IMR-90 (cell line): ENCODE data around the gene LPIN1. TPM values are rescaled to one million over a fixed set of nuclear protein-coding genes. Genes with fewer than 3 reads are reported as not detected.

Source experiments
- ATAC-seq: fragments of 200-7000 bp; cut with Tn5 transposase; 2 replicates; pipeline ENCODE4 v1.9.1; 2020; ENCODE audit warnings: low read depth, mild to moderate bottlenecking, moderate library complexity
- Bru-seq: library from RNA; stranded (reverse); fragments of 400-500 nt; gene quantifications from one replicate; lab custom pipeline; 2021; lab: Mats Ljungman, UMichigan
- BruChase-seq, 2 experiments: library from RNA; stranded (reverse); fragments of 400-500 nt; gene quantifications; one replicate each; lab custom pipeline; 2021; lab: Mats Ljungman, UMichigan
- BruUV-seq: library from RNA; stranded (reverse); fragments of 400-500 nt; replicated peaks from 2 replicates; lab custom pipeline; 2021; lab: Mats Ljungman, UMichigan
- CTCF ChIA-PET: fragments of 300-600 bp; formaldehyde crosslinking; extraction: SDS; loops from one replicate; lab custom pipeline; 2021; ENCODE audit warnings: antibody characterized with exemption; lab: Yijun Ruan, JAX
- POLR2A ChIA-PET: fragments of 300-600 bp; sonication (Branson Sonifier 250); formaldehyde crosslinking; loops from one replicate; lab custom pipeline; 2022; ENCODE audit warnings: antibody characterized with exemption; ENCODE audit not compliant: unreplicated experiment; lab: Charles Lee
- DNase-seq: peaks from one replicate; pipeline ENCODE4 v3.0.0; 2013
- H2AFZ ChIP-seq: replicated peaks from 2 replicates; pipeline ENCODE3; 2013; ENCODE audit warnings: low read length, mild to moderate bottlenecking; ENCODE audit not compliant: poor library complexity
- H2AK5ac ChIP-seq: 2 replicates; pipeline ENCODE4 v1.6.1; 2013; ENCODE audit warnings: low read depth, low read length, inconsistent platforms
- H2AK9ac ChIP-seq: replicated peaks from 2 replicates; pipeline ENCODE3; 2013; ENCODE audit warnings: mild to moderate bottlenecking, low read depth, low read length, moderate library complexity; ENCODE audit not compliant: poor library complexity
- H2BK120ac ChIP-seq: 2 replicates; pipeline ENCODE4 v1.6.1; 2013; ENCODE audit warnings: low read depth, low read length, inconsistent platforms
- H2BK15ac ChIP-seq: 3 replicates; pipeline ENCODE4 v1.6.1; 2013; ENCODE audit warnings: low read depth, low read length, inconsistent platforms
- H2BK20ac ChIP-seq: 2 replicates; pipeline ENCODE4 v1.6.1; 2013; ENCODE audit warnings: low read depth, mild to moderate bottlenecking, inconsistent platforms, low read length, moderate library complexity
- H2BK5ac ChIP-seq: 2 replicates; pipeline ENCODE4 v1.6.1; 2013; ENCODE audit warnings: mild to moderate bottlenecking, low read depth, low read length, inconsistent platforms; ENCODE audit not compliant: poor library complexity, severe bottlenecking
- H3K14ac ChIP-seq: replicated peaks from 2 replicates; pipeline ENCODE4 v1.6.1; 2013; ENCODE audit warnings: low read depth, low read length, inconsistent platforms
- H3K18ac ChIP-seq: 2 replicates; pipeline ENCODE4 v1.6.1; 2013; ENCODE audit warnings: low read depth, low read length, control low read depth
- H3K23ac ChIP-seq: 2 replicates; pipeline ENCODE4 v1.6.1; 2013; ENCODE audit warnings: low read depth, low read length, inconsistent platforms
- H3K27ac ChIP-seq: 2 replicates; pipeline ENCODE4 v1.5.1; 2013; ENCODE audit warnings: mild to moderate bottlenecking, control low read depth, low read length; ENCODE audit not compliant: insufficient read depth
- H3K27me3 ChIP-seq: 2 replicates; pipeline ENCODE4 v1.6.1; 2013; ENCODE audit warnings: low read length; ENCODE audit not compliant: control insufficient read depth, insufficient read depth
- H3K36me3 ChIP-seq: 2 replicates; pipeline ENCODE4 v1.6.1; 2013; ENCODE audit warnings: low read length, mixed read lengths; ENCODE audit not compliant: control insufficient read depth, insufficient read depth
- H3K4ac ChIP-seq: 2 replicates; pipeline ENCODE4 v1.6.1; 2013; ENCODE audit warnings: low read depth, low read length, inconsistent platforms
- H3K4me1 ChIP-seq: 2 replicates; pipeline ENCODE4 v1.6.1; 2013; ENCODE audit warnings: low read length, mixed read lengths; ENCODE audit not compliant: control insufficient read depth, insufficient read depth
- H3K4me2 ChIP-seq: 2 replicates; pipeline ENCODE4 v1.6.1; 2013; ENCODE audit warnings: low read depth, mild to moderate bottlenecking, control low read depth, low read length, moderate library complexity
- H3K4me3 ChIP-seq: 2 replicates; pipeline ENCODE4 v1.5.1; 2013; ENCODE audit warnings: low read depth, mild to moderate bottlenecking, control low read depth, low read length, moderate library complexity; ENCODE audit not compliant: insufficient read depth
- H3K56ac ChIP-seq: 2 replicates; pipeline ENCODE4 v1.6.1; 2013; ENCODE audit warnings: low read length, inconsistent platforms; ENCODE audit not compliant: insufficient read depth; ENCODE audit errors: extremely low read depth
- H3K79me1 ChIP-seq, 2 experiments: 2 replicates each; pipeline ENCODE4 v1.6.1; 2013; ENCODE audit warnings: low read length in 2 of 2, inconsistent platforms in 1 of 2, low read depth in 1 of 2
- H3K9ac ChIP-seq: 2 replicates; pipeline ENCODE4 v1.6.1; 2013; ENCODE audit warnings: low read depth, low read length, control low read depth
- H3K9me1 ChIP-seq: 2 replicates; pipeline ENCODE4 v1.6.1; 2013; ENCODE audit warnings: low read length, inconsistent platforms; ENCODE audit not compliant: insufficient read depth
- H3K9me3 ChIP-seq: 2 replicates; pipeline ENCODE4 v1.6.1; 2013; ENCODE audit warnings: low read length; ENCODE audit not compliant: control insufficient read depth, insufficient read depth
- H4K20me1 ChIP-seq: 2 replicates; pipeline ENCODE4 v1.6.1; 2013; ENCODE audit warnings: low read length, inconsistent platforms; ENCODE audit not compliant: insufficient read depth
- H4K5ac ChIP-seq: 2 replicates; pipeline ENCODE4 v1.6.1; 2013; ENCODE audit warnings: mild to moderate bottlenecking, low read depth, low read length, control low read depth
- H4K8ac ChIP-seq, 2 experiments: 2 replicates each; pipeline ENCODE4 v1.6.1; 2013; ENCODE audit warnings: low read depth in 2 of 2, low read length in 2 of 2, control low read depth in 1 of 2, inconsistent platforms in 1 of 2
- H4K91ac ChIP-seq: 2 replicates; pipeline ENCODE4 v1.6.1; 2013; ENCODE audit warnings: low read depth, low read length, inconsistent platforms; ENCODE audit not compliant: insufficient read depth
- BHLHE40 ChIP-seq: fragments of 150-350 bp; IDR thresholded peaks from 2 replicates; pipeline ENCODE4 v1.6.1; 2016; ENCODE audit warnings: mild to moderate bottlenecking, low read depth, low read length
- CEBPB ChIP-seq: IDR thresholded peaks from 2 replicates; pipeline ENCODE4 v1.6.1; 2012; ENCODE audit warnings: low read depth, low read length, improper control_type of control experiment
- CHD1 ChIP-seq: IDR thresholded peaks from 2 replicates; pipeline ENCODE4 v1.6.1; 2012; ENCODE audit warnings: low read depth, low read length, improper control_type of control experiment
- FOS ChIP-seq: fragments of 150-350 bp; IDR thresholded peaks from 2 replicates; pipeline ENCODE4 v1.6.1; 2016; ENCODE audit warnings: low read depth, low read length
- MAZ ChIP-seq: IDR thresholded peaks from 2 replicates; pipeline ENCODE4 v1.6.1; 2012; ENCODE audit warnings: low read depth, mild to moderate bottlenecking, low read length, improper control_type of control experiment, moderate library complexity, borderline replicate concordance
- NFE2L2 ChIP-seq: fragments of 150-350 bp; IDR thresholded peaks from 2 replicates; pipeline ENCODE4 v1.6.1; 2016; ENCODE audit warnings: low read depth, mild to moderate bottlenecking, low read length
- POLR2A ChIP-seq: IDR thresholded peaks from 2 replicates; pipeline ENCODE4 v1.6.1; 2012; ENCODE audit warnings: mild to moderate bottlenecking, low read depth, low read length
- WGBS, 2 experiments: methylation state at CpG; one replicate each; pipeline versions ENCODE4 v1.1.5 to v1.1.7; 2013; ENCODE audit warnings: missing lambda C conversion rate in 2 of 2; ENCODE audit not compliant: insufficient read length in 1 of 2; ENCODE audit errors: extremely low coverage in 2 of 2; 5-methylcytosine and 5-hydroxymethylcytosine counted together
- dilution Hi-C: fragments of 300-500 bp; cut with HindIII; formaldehyde crosslinking; loops from one replicate; pipeline ENCODE4 v1.14.3; 2018; ENCODE audit warnings: low sequenced_read_pairs; ENCODE audit not compliant: unreplicated experiment
- in situ Hi-C: fragments of 300-500 bp; cut with MboI; formaldehyde crosslinking; loops from 3 replicates; pipeline ENCODE4 v1.14.3; 2019; ENCODE audit warnings: low sequenced_read_pairs, inconsistent platforms, mixed read lengths
- intact Hi-C: fragments of 100-400 bp; cut with micrococcal nuclease; formaldehyde crosslinking; loops from 2 replicates; pipeline ENCODE4 v1.10.0; 2022
- long read RNA-seq: library from polyadenylated mRNA; unstranded; transcript quantifications from one replicate; pipeline ENCODE4 v2.0.0, GENCODE V29; 2021; ENCODE audit not compliant: unreplicated experiment
- polyA plus RNA-seq, 3 experiments: library from polyadenylated mRNA; depleted of rRNA; stranded (reverse); fragments of >200 nt; gene quantifications; 2 replicates each; pipeline ENCODE4 v1.2.3, GENCODE V29; 2012; ENCODE audit warnings: low replicate concordance in 1 of 3
- total RNA-seq: library from RNA; depleted of rRNA; stranded (reverse); fragments of >200 nt; gene quantifications from 2 replicates; pipeline ENCODE4 v1.2.3, GENCODE V29; 2012; rRNA removed
- TF ChIP-seq, protein P1 (sequence below): conservative IDR thresholded peaks from 2 replicates; pipeline ENCODE4 v1.5.1; 2012; ENCODE audit warnings: mild to moderate bottlenecking, low read depth, low read length, improper control_type of control experiment
- TF ChIP-seq, protein P2 (sequence below): fragments of 150-350 bp; IDR thresholded peaks from 2 replicates; pipeline ENCODE4 v1.6.1; 2017; ENCODE audit warnings: mild to moderate bottlenecking, antibody characterized with exemption, low read length, low read depth

The LPIN1 gene, protein sequence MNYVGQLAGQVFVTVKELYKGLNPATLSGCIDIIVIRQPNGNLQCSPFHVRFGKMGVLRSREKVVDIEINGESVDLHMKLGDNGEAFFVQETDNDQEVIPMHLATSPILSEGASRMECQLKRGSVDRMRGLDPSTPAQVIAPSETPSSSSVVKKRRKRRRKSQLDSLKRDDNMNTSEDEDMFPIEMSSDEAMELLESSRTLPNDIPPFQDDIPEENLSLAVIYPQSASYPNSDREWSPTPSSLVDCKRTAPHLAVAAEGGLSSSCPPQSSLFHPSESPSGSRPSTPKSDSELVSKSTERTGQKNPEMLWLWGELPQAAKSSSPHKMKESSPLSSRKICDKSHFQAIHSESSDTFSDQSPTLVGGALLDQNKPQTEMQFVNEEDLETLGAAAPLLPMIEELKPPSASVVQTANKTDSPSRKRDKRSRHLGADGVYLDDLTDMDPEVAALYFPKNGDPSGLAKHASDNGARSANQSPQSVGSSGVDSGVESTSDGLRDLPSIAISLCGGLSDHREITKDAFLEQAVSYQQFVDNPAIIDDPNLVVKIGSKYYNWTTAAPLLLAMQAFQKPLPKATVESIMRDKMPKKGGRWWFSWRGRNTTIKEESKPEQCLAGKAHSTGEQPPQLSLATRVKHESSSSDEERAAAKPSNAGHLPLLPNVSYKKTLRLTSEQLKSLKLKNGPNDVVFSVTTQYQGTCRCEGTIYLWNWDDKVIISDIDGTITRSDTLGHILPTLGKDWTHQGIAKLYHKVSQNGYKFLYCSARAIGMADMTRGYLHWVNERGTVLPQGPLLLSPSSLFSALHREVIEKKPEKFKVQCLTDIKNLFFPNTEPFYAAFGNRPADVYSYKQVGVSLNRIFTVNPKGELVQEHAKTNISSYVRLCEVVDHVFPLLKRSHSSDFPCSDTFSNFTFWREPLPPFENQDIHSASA
- total RNA-seq, result 21.3 and 21.7 TPM in 2 replicates
- 24.4 and 25.1 TPM in 2 replicates for polyA plus RNA-seq (2012; rRNA removed)
- 10.6 and 12.6 TPM in 2 replicates for polyA plus RNA-seq (2012; cell fraction: cytosol; rRNA removed)
- polyA plus RNA-seq (2012; cell fraction: nucleus; rRNA removed; ENCODE audit: low replicate concordance), result 32.0 and 74.8 TPM in 2 replicates
- percentile 69 among the genes with signal in this experiment for Bru-seq, nascent RNA
- percentile 69 among the genes with signal in this experiment for BruChase-seq, experiment 1, labeled RNA remaining after a 6-hour chase
- BruChase-seq, experiment 2, labeled RNA remaining after a 2-hour chase, result percentile 69 among the genes with signal in this experiment
- long read RNA-seq, full-length matches to known transcripts, result 9 of 27 reads
- long read RNA-seq, partial matches to known transcripts, result 7 of 27 reads
- long read RNA-seq, other reads (novel, unspliced or antisense), result 11 of 27 reads

DNA sequence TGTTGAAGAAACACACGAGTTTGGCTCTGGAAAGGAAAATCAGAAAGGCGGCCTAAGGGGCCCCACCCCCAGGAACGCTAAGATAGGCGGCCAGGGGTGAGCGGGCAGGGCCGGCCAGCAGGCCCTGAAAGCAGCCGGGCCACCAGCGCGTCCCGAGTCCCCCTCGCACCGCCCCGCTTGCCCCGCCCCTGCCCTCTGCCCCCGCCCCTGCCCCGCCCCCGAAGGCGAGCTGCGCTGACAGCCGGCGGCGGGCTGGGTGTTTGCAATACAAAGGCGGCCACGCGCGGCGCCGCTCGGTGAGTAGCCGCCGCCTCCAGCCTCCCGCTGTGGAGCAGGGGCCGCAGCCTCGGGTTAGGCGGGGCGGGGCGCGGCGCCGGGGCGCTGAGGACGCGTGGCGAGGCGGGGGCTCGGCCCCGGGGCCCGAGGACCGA lies at the start of gene LPIN1:
LPIN1 (plus strand) TSS at position 257 of the 431 bp plus-strand sequence. CDS start 18,910 bp downstream, outside the sequence.
- H3K36me3 ChIP-seq, result no peaks in the 10 kb centered on the region
- peak; percentile 82 for DNase-seq
- TF ChIP-seq, protein P1, sequence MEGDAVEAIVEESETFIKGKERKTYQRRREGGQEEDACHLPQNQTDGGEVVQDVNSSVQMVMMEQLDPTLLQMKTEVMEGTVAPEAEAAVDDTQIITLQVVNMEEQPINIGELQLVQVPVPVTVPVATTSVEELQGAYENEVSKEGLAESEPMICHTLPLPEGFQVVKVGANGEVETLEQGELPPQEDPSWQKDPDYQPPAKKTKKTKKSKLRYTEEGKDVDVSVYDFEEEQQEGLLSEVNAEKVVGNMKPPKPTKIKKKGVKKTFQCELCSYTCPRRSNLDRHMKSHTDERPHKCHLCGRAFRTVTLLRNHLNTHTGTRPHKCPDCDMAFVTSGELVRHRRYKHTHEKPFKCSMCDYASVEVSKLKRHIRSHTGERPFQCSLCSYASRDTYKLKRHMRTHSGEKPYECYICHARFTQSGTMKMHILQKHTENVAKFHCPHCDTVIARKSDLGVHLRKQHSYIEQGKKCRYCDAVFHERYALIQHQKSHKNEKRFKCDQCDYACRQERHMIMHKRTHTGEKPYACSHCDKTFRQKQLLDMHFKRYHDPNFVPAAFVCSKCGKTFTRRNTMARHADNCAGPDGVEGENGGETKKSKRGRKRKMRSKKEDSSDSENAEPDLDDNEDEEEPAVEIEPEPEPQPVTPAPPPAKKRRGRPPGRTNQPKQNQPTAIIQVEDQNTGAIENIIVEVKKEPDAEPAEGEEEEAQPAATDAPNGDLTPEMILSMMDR, result peak; percentile 23; the same call in 1 of the 2 replicates
- TF ChIP-seq CHD1 (no peak), MAZ (peak; percentile 86), BHLHE40 (0 out of 2 replicates have a peak, but pooled peaks have one; percentile 45), CEBPB (peak; percentile 23; the same call in 1 of the 2 replicates), POLR2A (peak; percentile 92), FOS (no peak), NFE2L2 (0 out of 2 replicates have a peak, but pooled peaks have one; percentile 1)
- TF ChIP-seq, protein P2, sequence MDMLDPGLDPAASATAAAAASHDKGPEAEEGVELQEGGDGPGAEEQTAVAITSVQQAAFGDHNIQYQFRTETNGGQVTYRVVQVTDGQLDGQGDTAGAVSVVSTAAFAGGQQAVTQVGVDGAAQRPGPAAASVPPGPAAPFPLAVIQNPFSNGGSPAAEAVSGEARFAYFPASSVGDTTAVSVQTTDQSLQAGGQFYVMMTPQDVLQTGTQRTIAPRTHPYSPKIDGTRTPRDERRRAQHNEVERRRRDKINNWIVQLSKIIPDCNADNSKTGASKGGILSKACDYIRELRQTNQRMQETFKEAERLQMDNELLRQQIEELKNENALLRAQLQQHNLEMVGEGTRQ, result no peak

More for the DNA sequence above, at the start of gene LPIN1:
- CTCF ChIA-PET, result interaction anchor here (1.1 to 1.7 kb wide), 4 partner anchors 13 to 265 kb away, joined by 3 to 6 read pairs (median 4); no protein-coding TSS in a partner anchor
- H3K9ac ChIP-seq, result peak within 1 kb of the TSS; percentile 73
- H3K27me3 ChIP-seq, result no peaks in the 10 kb centered on the region
- H3K4me2 ChIP-seq, result peak within 1 kb of the TSS; percentile 77
- BruUV-seq, result no TSS peak
- no peaks in the 10 kb centered on the region for H3K9me3 ChIP-seq
- H3K4me1 ChIP-seq, result peaks cover 13% of the 10 kb centered on the region
- peaks cover 11% of the 10 kb centered on the region; the same call in 1 of the 2 replicates for H3K9me1 ChIP-seq
- H2BK15ac ChIP-seq, result peak within 1 kb of the TSS; percentile 96; the same call in 2 of the 3 replicates
- H3K4me3 ChIP-seq, result peak within 1 kb of the TSS; percentile 54
- H4K8ac ChIP-seq, result peak within 1 kb of the TSS; percentile 88 to 95
- peaks cover 11% of the 10 kb centered on the region; the same call in 1 of the 2 replicates for H4K20me1 ChIP-seq
- peak within 1 kb of the TSS; percentile 86 for H2BK5ac ChIP-seq
- WGBS, 2 experiments, result 0% methylated on average over 25 of the region's 49 CpGs; no CpG with 5 or more reads in 1 of the 2 experiments
- H2AK5ac ChIP-seq, result peak within 1 kb of the TSS; percentile 84
- H4K5ac ChIP-seq, result peak within 1 kb of the TSS; percentile 53
- H3K23ac ChIP-seq, result peak within 1 kb of the TSS; percentile 77
- peak; percentile 79 for ATAC-seq
- H3K27ac ChIP-seq, result peak within 1 kb of the TSS; percentile 93
- peak within 1 kb of the TSS; percentile 91 for H4K91ac ChIP-seq
- POLR2A ChIA-PET, result interaction anchor here (0.6 kb wide), 1 partner anchor 29 kb away, joined by 4 read pairs; no protein-coding TSS in a partner anchor
- H3K79me1 ChIP-seq, result peaks cover 16 to 46% of the 10 kb centered on the region in 2 experiments
- peak within 1 kb of the TSS; percentile 93 for H2AFZ ChIP-seq
- intact Hi-C loops, result loop anchor here (2.0 to 5.0 kb wide), 2 partner anchors 28 to 824 kb away; no protein-coding TSS in a partner anchor
- peak within 1 kb of the TSS; percentile 96 for H2BK120ac ChIP-seq
- H3K14ac ChIP-seq, result peak within 1 kb of the TSS; percentile 83
- dilution Hi-C loops, result no loop called here
- H3K18ac ChIP-seq, result peak within 1 kb of the TSS; percentile 92
- H2AK9ac ChIP-seq, result peak within 1 kb of the TSS; percentile 80
- H3K56ac ChIP-seq, result peak within 1 kb of the TSS; percentile 12; the same call in 1 of the 2 replicates
- in situ Hi-C loops, result no loop called here
- H3K4ac ChIP-seq, result peak within 1 kb of the TSS; percentile 93
- peak within 1 kb of the TSS; percentile 85 for H2BK20ac ChIP-seq
